CD4-positive, alpha-beta memory T cell (primary cell): ENCODE data around the gene ZFP36L1. TPM values are rescaled to one million over a fixed set of nuclear protein-coding genes. Genes with fewer than 3 reads are reported as not detected.

Experiments
- CTCF ChIA-PET: fragments of 350-600 bp; sonication (Branson Sonifier 250); formaldehyde crosslinking; loops from one replicate; lab custom pipeline; 2021; ENCODE audit warnings: inconsistent platforms; ENCODE audit not compliant: partially characterized antibody; lab: Charles Lee
- POLR2A ChIA-PET: fragments of 350-600 bp; sonication (Branson Sonifier 250); formaldehyde crosslinking; loops from one replicate; lab custom pipeline; 2021; ENCODE audit not compliant: partially characterized antibody; lab: Charles Lee
- DNase-seq, 5 donors: peaks; one replicate each; pipeline versions ENCODE4 v3.0.0 to v3.0.0-alpha.2; 2020 to 2022; ENCODE audit warnings: mixed read lengths in 1 of 5
- H3K27ac ChIP-seq: one replicate; pipeline ENCODE4 v1.7.0; 2013; ENCODE audit warnings: low read depth, low read length
- H3K27me3 ChIP-seq: 2 replicates; pipeline ENCODE4 v1.7.0; 2013; ENCODE audit warnings: mild to moderate bottlenecking, low read length, moderate library complexity; ENCODE audit not compliant: insufficient read depth
- H3K36me3 ChIP-seq: 2 replicates; pipeline ENCODE4 v1.7.0; 2013; ENCODE audit warnings: mild to moderate bottlenecking, low read length, moderate library complexity; ENCODE audit not compliant: insufficient read depth
- H3K4me1 ChIP-seq: 2 replicates; pipeline ENCODE4 v1.7.0; 2013; ENCODE audit warnings: mild to moderate bottlenecking, low read length, moderate library complexity; ENCODE audit not compliant: insufficient read depth
- H3K4me3 ChIP-seq, 2 donors: one replicate each; pipeline ENCODE4 v1.7.0; 2013; ENCODE audit warnings: low read length in 2 of 2, mild to moderate bottlenecking in 1 of 2
- H3K9me3 ChIP-seq, 2 donors: one replicate each; pipeline ENCODE4 v1.7.0; 2013; ENCODE audit warnings: low read length in 2 of 2, control low read depth in 1 of 2; ENCODE audit not compliant: control insufficient read depth in 1 of 2
- H3K27ac Mint-ChIP-seq, 7 donors: one replicate each; pipeline ENCODE4 v1.8.0; 2020 to 2021; ENCODE audit warnings: mixed read lengths in 7 of 7, mild to moderate bottlenecking in 6 of 7, inconsistent platforms in 3 of 7, moderate library complexity in 3 of 7
- H3K27me3 Mint-ChIP-seq, 2 donors: one replicate each; pipeline ENCODE4 v1.8.0; 2020 to 2021; ENCODE audit warnings: mixed read lengths in 2 of 2
- H3K36me3 Mint-ChIP-seq, 2 donors: one replicate each; pipeline ENCODE4 v1.8.0; 2020 to 2021; ENCODE audit warnings: mixed read lengths in 2 of 2, inconsistent platforms in 1 of 2, mild to moderate bottlenecking in 1 of 2
- H3K4me1 Mint-ChIP-seq, 4 donors: one replicate each; pipeline ENCODE4 v1.8.0; 2020 to 2021; ENCODE audit warnings: mixed read lengths in 4 of 4, mild to moderate bottlenecking in 1 of 4
- H3K4me3 Mint-ChIP-seq, 8 donors: one replicate each; pipeline ENCODE4 v1.8.0; 2020 to 2021; ENCODE audit warnings: mixed read lengths in 8 of 8, mild to moderate bottlenecking in 7 of 8, moderate library complexity in 6 of 8, inconsistent platforms in 3 of 8
- H3K9me3 Mint-ChIP-seq, 8 donors: one replicate each; pipeline ENCODE4 v1.8.0; 2020 to 2021; ENCODE audit warnings: mixed read lengths in 8 of 8, mild to moderate bottlenecking in 5 of 8, inconsistent platforms in 3 of 8, moderate library complexity in 1 of 8
- intact Hi-C: fragments of 100-400 bp; cut with micrococcal nuclease; formaldehyde crosslinking; loops from one replicate; pipeline ENCODE4 v1.15.1; 2023
- polyA plus RNA-seq, 2 donors: library from polyadenylated mRNA; unstranded; fragments of 300-500 nt; fragmentation: Illumina TruSeq; gene quantifications; one replicate each; pipeline ENCODE4 v1.2.3, GENCODE V29; 2021
- total RNA-seq, 2 experiments: library from RNA; stranded (reverse); gene quantifications; one replicate each; pipeline ENCODE4 v1.2.3, GENCODE V29; 2021

Gene ZFP36L1
- total and polyA plus RNA-seq, 4 experiments from 2014 or later = 60.3 to 242 (median 177) TPM

DNA sequence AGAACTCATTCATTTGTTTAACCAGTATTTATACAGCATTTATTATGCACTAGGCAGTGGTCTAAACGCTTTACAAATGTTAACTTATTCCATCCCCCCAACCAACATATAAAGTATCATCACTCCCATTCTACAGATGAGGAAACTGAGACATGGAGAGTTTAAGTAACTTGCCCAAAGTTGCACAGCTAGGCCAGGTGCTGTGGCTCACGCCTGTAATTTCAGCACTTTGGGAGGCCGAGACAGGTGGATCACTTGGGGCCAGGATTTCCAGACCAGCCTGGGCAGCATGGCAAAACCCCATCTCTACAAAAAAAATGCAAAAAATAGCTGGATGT lies 37.9 kb downstream of the ZFP36L1 start:
- H3K9me3 ChIP-seq = no peaks in the 10 kb centered on the region
- Mint-ChIP-seq H3K4me3 (no peak overlapping the region), H3K27ac (no peak overlapping the region), H3K36me3 (no peaks in the 10 kb centered on the region), H3K27me3 (no peaks in the 10 kb centered on the region), H3K9me3 (no peaks in the 10 kb centered on the region), H3K4me1 (peaks cover 4 to 27% (median 14%) of the 10 kb centered on the region in 4 donors)
- POLR2A ChIA-PET = interaction anchor here (0.8 to 1.6 kb wide), 2 partner anchors 24 to 26 kb away, joined by 3 to 4 read pairs; no protein-coding TSS in a partner anchor
- H3K27me3 ChIP-seq = no peaks in the 10 kb centered on the region
- no peak overlapping the region for H3K27ac ChIP-seq
- CTCF ChIA-PET = no interaction called here
- intact Hi-C loops = no loop called here
- no peak overlapping the region for H3K4me3 ChIP-seq
- no peak for DNase-seq
- peaks cover 10% of the 10 kb centered on the region for H3K4me1 ChIP-seq
- H3K36me3 ChIP-seq = no peaks in the 10 kb centered on the region

GRCh38 chr14:68753690-68754089 lies 39.2 kb downstream of the ZFP36L1 start:
- no peaks in the 10 kb centered on the region for H3K36me3 Mint-ChIP-seq
- ChIA-PET POLR2A (no interaction called here), CTCF (no interaction called here)
- no peak for DNase-seq
- H3K4me1 ChIP-seq = peaks cover 10% of the 10 kb centered on the region
- no peaks in the 10 kb centered on the region for H3K27me3 Mint-ChIP-seq
- no peaks in the 10 kb centered on the region for H3K27me3 ChIP-seq
- H3K9me3 Mint-ChIP-seq = no peaks in the 10 kb centered on the region
- H3K9me3 ChIP-seq = no peaks in the 10 kb centered on the region
- H3K4me3 Mint-ChIP-seq = no peak overlapping the region
- no peak overlapping the region for H3K4me3 ChIP-seq
- peak overlapping the region in 1 of 7 donors; percentile 53 for H3K27ac Mint-ChIP-seq
- no peak overlapping the region for H3K27ac ChIP-seq
- peaks cover 4 to 22% (median 14%) of the 10 kb centered on the region in 4 donors for H3K4me1 Mint-ChIP-seq
- intact Hi-C loops = no loop called here
- H3K36me3 ChIP-seq = no peaks in the 10 kb centered on the region

- Mint-ChIP-seq H3K4me1 (peaks cover 5 to 12% (median 8%) of the 10 kb centered on the region in 4 donors), H3K27me3 (no peaks in the 10 kb centered on the region), H3K36me3 (no peaks in the 10 kb centered on the region), H3K4me3 (no peak overlapping the region), H3K9me3 (no peaks in the 10 kb centered on the region), H3K27ac (peak overlapping the region in 2 of 7 donors; percentile 37 to 47)
- H3K36me3 ChIP-seq = no peaks in the 10 kb centered on the region
- POLR2A ChIA-PET = interaction anchor here (1.3 kb wide), 1 partner anchor 43 kb away, joined by 4 read pairs; no protein-coding TSS in a partner anchor
- H3K4me1 ChIP-seq = peaks cover 2% of the 10 kb centered on the region
- H3K27me3 ChIP-seq = no peaks in the 10 kb centered on the region
- H3K4me3 ChIP-seq = no peak overlapping the region
- no peak overlapping the region for H3K27ac ChIP-seq
- intact Hi-C loops = no loop called here
- H3K9me3 ChIP-seq = no peaks in the 10 kb centered on the region
- no peak for DNase-seq
- CTCF ChIA-PET = interaction anchor here (1.2 kb wide), 1 partner anchor 34 kb away, joined by 3 read pairs; no protein-coding TSS in a partner anchor
These were observed 40.4 kb downstream of the ZFP36L1 start for GRCh38 chr14:68752271-68753006.

- no peaks in the 10 kb centered on the region for H3K9me3 ChIP-seq
- POLR2A ChIA-PET = interaction anchor here (0.7 kb wide), 1 partner anchor 38 kb away, joined by 3 read pairs; no protein-coding TSS in a partner anchor
- DNase-seq = no peak
- H3K27ac Mint-ChIP-seq = peak overlapping the region in 1 of 7 donors; percentile 54
- no peak overlapping the region for H3K4me3 ChIP-seq
- CTCF ChIA-PET = no interaction called here
- no peak overlapping the region for H3K27ac ChIP-seq
- H3K36me3 ChIP-seq = no peaks in the 10 kb centered on the region
- H3K4me1 ChIP-seq = no peaks in the 10 kb centered on the region
- intact Hi-C loops = no loop called here
- no peak overlapping the region for H3K4me3 Mint-ChIP-seq
- H3K27me3 Mint-ChIP-seq = peaks cover 0 to 1% of the 10 kb centered on the region in 2 donors
- H3K4me1 Mint-ChIP-seq = peaks cover 0 to 4% (median 3%) of the 10 kb centered on the region in 4 donors
- H3K36me3 Mint-ChIP-seq = no peaks in the 10 kb centered on the region
- H3K27me3 ChIP-seq = no peaks in the 10 kb centered on the region
- H3K9me3 Mint-ChIP-seq = no peaks in the 10 kb centered on the region
These were observed 43.1 kb downstream of the ZFP36L1 start for GRCh38 chr14:68749487-68750475.

DNA sequence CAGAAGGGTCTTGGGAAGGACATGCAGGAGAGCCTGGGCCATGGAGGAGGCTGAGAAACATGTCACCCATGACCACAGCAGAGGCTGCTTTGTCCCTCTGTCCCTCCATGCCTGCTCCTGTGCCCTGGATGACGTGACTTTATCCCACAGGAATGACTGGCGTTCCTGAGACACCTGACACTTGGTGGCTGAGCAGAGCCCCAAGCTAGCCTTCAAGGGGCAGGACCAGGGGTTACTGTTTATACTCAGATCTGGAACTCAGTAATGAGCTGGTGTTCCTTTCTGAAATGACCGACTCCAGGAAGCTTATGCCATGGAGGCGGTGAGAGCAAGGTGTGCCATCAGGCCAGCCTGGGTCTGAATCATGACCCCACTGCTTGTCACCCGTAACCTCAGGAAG lies 44.2 kb downstream of the ZFP36L1 start:
- POLR2A ChIA-PET = no interaction called here
- no peak overlapping the region for H3K27ac Mint-ChIP-seq

DNA sequence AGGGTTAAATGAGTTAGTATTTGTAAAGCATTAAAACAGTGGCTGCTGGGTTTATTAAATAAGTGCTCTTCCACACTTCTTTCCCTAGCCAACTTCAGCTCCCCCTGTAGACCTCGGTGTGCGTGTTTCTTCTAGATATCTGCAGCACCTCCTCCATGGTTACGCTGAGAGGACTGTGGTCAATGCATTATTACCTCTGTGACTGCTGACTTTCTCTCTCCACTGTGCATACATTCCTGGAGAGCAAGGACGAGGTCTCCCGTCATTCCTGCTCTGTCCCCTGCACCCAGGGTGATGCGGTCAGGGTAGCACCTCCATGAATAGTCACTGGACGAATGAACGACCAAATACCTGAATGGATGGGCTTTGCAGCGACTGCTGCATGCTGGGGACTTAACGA lies 44.6 kb downstream of the ZFP36L1 start:
- Mint-ChIP-seq H3K36me3 (no peaks in the 10 kb centered on the region), H3K4me3 (no peak overlapping the region), H3K27me3 (peaks cover 0 to 2% of the 10 kb centered on the region in 2 donors), H3K4me1 (peaks cover 0 to 4% (median 3%) of the 10 kb centered on the region in 4 donors), H3K27ac (peak overlapping the region in 1 of 7 donors; percentile 20), H3K9me3 (no peaks in the 10 kb centered on the region)
- Histone ChIP-seq H3K27ac (no peak overlapping the region), H3K9me3 (no peaks in the 10 kb centered on the region), H3K36me3 (no peaks in the 10 kb centered on the region), H3K27me3 (no peaks in the 10 kb centered on the region), H3K4me3 (no peak overlapping the region), H3K4me1 (no peaks in the 10 kb centered on the region)
- POLR2A ChIA-PET = no interaction called here
- DNase-seq = no peak
- CTCF ChIA-PET = no interaction called here
- intact Hi-C loops = no loop called here

More for the DNA sequence above, 44.2 kb downstream of the ZFP36L1 start:
- no peaks in the 10 kb centered on the region for H3K27me3 ChIP-seq
- intact Hi-C loops = no loop called here
- CTCF ChIA-PET = no interaction called here
- H3K4me1 Mint-ChIP-seq = peaks cover 0 to 4% (median 3%) of the 10 kb centered on the region in 4 donors
- H3K4me3 ChIP-seq = no peak overlapping the region
- H3K9me3 ChIP-seq = no peaks in the 10 kb centered on the region
- H3K4me1 ChIP-seq = no peaks in the 10 kb centered on the region
- no peaks in the 10 kb centered on the region for H3K9me3 Mint-ChIP-seq
- no peaks in the 10 kb centered on the region for H3K36me3 Mint-ChIP-seq
- no peak overlapping the region for H3K4me3 Mint-ChIP-seq
- no peak for DNase-seq
- H3K27me3 Mint-ChIP-seq = peaks cover 0 to 2% of the 10 kb centered on the region in 2 donors
- no peak overlapping the region for H3K27ac ChIP-seq
- H3K36me3 ChIP-seq = no peaks in the 10 kb centered on the region

DNA sequence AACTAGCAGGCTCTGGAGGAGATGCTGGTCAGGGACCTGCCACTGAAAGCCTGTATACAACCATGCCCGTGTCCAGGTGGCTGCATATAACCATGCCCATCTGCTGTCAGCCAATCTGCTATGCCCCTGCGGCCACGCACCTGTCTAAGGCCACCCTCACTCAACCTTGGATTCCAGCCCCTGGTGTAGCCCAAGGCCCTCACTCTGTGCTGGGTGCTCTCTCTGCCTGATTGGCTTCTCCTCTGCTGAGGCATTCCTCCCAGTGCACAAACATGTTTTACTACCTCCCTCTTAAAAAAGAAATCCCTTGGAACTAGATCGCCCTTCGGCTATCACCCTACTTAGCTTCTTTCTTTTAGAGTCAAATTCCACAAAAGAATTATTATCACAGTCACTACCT lies 45.5 kb downstream of the ZFP36L1 start:
- H3K27me3 Mint-ChIP-seq = peaks cover 0 to 2% of the 10 kb centered on the region in 2 donors
- no peak overlapping the region for H3K4me3 ChIP-seq
- H3K4me1 Mint-ChIP-seq = peaks cover 0 to 4% (median 3%) of the 10 kb centered on the region in 4 donors
- no peaks in the 10 kb centered on the region for H3K9me3 ChIP-seq
- no peak overlapping the region for H3K4me3 Mint-ChIP-seq
- no peaks in the 10 kb centered on the region for H3K36me3 Mint-ChIP-seq
- no peak overlapping the region for H3K27ac ChIP-seq
- DNase-seq = no peak
- no peaks in the 10 kb centered on the region for H3K9me3 Mint-ChIP-seq
- no peaks in the 10 kb centered on the region for H3K36me3 ChIP-seq
- no peaks in the 10 kb centered on the region for H3K27me3 ChIP-seq
- intact Hi-C loops = no loop called here
- POLR2A ChIA-PET = no interaction called here
- H3K4me1 ChIP-seq = no peaks in the 10 kb centered on the region
- CTCF ChIA-PET = interaction anchor here (1.0 kb wide), 1 partner anchor 28 kb away, joined by 3 read pairs; no protein-coding TSS in a partner anchor
- H3K27ac Mint-ChIP-seq = no peak overlapping the region
